ENCODE measurements around the gene KRTAP19-8. TPM values are rescaled to one million over a fixed set of nuclear protein-coding genes. Genes with fewer than 3 reads are reported as not detected.

KRTAP19-8 gene
- not detected for total RNA-seq

GRCh38 chr21:31038376-31038775, at the start of gene KRTAP19-8:
Gene KRTAP19-8 (minus strand): TSS chr21:31038476. CDS start chr21:31038443, 33 bp downstream.

Other genes starting within 250 kb of the KRTAP19-8 start
- not detected for gene KRTAP8-1, start 225.2 kb downstream of the KRTAP19-8 start, total RNA-seq
- not detected for gene KRTAP7-1, start 208.7 kb downstream of the KRTAP19-8 start, total RNA-seq
- not detected for gene KRTAP11-1, start 156.9 kb downstream of the KRTAP19-8 start, total RNA-seq

Data from activated naive CD4-positive, alpha-beta T cell treated with anti-CD3 and anti-CD28 coated beads, Interleukin-2, amount 10 ng/mL, durations not matched to agents 5 hours and 36 hours (primary cell).